ENCODE results near the gene S100A14.
"Not testable (repeated sequence)": the region's sequence is repeated elsewhere in the genome, so short reads cannot be mapped to it uniquely, and the experiment has no call there.

Gene S100A14

DNA sequence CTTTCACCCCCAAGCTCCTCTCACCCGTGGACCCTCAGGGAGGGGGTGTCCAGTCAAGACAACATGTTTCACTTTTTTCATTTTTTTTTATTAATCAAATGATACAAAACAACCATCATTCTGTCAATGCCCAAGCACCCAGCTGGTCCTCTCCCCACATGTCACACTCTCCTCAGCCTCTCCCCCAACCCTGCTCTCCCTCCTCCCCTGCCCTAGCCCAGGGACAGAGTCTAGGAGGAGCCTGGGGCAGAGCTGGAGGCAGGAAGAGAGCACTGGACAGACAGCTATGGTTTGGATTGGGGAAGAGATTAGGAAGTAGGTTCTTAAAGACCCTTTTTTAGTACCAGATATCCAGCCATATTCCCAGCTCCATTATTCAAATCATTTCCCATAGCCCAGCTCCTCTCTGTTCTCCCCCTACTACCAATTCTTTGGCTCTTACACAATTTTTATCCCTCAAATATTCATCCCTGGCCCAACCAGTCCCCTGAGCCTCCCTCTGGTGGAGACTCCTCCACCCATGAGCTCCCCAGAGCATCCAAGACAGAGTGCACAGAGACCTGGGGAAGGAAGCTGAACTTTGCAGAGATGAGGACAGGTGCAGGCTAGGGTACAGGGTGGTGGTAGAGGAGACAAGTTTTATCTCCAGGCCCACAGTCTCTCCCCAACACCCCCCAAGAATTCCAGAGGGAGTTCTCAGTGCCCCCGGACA lies 1.8 kb downstream of the S100A14 start:
- DNase-seq: no peak

DNA sequence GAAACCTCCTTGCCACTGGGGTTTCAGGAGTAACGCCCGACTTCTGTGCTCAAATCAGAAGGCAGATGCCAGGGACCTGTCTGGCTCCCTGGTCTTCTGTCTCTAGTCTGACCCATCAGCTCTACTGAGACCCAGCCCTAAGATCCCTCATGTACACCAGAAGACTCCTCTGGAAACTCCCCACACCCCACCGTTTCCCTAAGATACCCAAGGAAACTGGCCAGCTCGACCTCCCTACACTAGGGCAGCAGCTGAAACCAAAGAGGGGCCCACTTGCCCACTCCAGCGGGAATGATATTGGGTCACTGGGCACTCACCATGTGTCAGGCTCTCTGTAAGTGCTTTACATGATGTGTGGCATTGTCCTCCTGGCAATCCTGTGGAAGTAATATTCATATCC lies 2.7 kb downstream of the S100A14 start:
- DNase-seq: no peak

DNA sequence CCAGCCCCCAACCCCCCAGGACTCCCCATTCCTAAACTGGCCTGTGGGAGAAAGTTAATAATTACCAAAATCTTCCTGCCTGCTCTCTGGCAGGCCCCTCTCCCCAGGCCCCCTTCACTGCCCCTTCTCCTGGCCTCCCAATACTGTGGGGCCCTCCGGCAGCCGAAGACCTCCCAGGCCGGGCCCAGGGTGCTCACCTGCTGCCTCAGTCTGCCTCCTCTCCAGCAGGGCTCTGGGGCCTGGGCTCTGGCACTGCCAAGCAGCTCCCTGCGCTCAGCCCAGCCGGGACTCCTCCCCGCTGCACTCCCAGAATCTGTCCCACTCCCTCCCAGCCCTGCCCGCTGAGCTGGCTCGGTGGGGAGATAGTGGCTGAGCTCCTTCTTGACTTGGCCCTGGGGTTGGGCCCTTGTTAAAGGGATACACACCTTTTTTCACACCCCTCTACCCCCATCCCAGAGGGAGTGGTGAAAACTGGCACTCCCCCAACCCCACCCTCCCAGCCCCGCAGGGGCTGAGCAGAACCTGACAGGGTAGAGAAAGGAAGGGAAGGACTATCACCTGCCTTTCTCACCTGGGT lies 3.3 kb downstream of the S100A14 start, which contains the start of gene S100A16:
Gene S100A16 (minus strand): TSS at position 383 of the 577 bp plus-strand sequence. CDS start 4,986 bp downstream, outside the sequence.
- DNase-seq: no peak

DNA sequence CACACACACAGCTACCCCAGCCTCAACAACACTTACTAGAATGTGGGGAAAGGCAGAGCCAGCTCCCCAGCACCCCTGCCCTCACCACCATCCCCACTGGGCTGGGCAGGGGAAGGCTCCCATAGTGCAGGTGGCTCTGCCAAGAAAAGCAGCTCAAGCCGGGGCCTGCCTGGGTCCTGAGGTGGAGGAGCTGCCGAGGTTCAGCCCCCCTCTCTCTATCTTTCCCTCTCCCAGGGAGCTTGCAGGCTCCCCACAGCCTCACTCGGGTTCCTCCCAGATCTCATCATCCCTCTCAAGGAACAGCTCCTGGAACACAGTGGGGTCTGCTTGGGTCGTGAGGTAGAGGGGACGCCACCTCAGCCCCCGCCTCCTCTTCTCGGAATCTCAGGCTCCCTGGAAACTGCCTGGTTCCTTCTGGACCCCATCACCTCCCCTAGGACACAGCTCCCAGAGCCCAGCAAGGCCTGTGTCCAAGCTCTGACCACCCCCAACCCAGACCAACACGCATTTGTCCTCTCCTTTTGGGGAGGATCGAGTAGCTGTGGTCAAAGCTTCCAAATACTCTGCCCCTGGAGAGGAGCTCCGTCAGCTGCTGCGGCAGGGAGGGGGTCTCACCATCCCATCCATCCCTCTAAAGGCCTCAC lies 3.9 kb downstream of the S100A14 start:
- DNase-seq: no peak

DNA sequence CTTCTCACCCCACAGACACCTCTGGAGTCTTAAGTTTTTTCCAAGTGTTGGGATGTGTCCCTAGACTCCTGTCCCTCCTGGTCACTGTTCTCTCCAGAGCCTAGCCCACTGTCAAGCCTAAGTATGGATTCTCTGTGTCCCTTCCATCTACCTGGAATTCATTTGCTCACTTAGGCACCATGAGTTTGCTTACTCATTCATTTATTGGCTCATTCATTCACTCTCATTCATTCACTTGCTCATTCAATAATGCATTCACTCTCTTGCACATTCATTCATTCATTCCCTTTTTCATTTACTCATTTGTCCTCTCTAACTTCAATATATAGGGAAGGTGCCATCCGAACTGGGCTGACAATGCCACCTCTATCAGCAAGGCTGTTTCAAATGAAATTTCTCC lies 4.8 kb downstream of the S100A14 start:
- DNase-seq: no peak

DNA sequence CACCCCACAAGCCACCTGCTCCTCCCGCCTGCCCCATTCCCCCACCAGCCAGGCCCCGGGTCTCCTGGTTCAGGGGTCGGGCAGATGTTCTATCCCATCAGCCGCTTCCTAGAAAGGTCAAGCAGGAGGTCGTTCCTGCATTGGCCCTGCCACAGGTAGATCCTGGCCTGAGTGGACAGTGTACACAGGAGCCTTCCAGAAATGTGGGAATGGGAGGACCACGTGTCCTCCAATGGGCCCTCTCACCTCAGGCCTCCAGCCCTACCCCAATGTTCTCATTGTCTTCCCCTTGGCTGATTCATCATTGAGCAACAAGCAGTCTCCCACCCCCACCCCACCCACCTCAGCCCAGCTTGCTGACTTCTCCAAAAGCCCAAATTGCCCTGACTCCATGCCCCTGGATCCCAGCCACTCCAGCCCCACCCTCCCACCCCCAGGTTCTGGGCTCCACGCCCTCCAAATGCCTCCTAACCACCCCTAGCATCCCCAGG lies 5.3 kb downstream of the S100A14 start:
- no peak for DNase-seq

DNA sequence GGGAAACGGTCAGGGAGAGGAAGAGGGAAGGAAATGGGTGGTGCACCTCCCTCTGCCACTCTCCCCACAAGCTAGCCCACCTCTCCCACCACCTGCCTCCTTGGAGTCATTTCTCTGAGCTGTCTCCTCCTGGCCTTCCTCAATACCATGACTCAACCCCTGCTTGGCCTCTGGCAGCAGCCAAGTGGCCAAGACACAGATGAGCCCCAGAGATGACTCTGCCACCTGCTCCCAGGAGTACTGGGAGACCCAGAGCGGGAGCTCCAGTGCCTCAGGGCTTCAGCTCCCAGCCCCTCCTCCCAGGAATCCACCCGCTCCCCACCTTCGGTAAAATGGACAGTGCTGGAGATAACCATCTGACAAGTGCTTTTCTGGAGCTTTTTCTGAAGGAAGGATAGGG lies 5.8 kb downstream of the S100A14 start:
- DNase-seq: no peak

DNA sequence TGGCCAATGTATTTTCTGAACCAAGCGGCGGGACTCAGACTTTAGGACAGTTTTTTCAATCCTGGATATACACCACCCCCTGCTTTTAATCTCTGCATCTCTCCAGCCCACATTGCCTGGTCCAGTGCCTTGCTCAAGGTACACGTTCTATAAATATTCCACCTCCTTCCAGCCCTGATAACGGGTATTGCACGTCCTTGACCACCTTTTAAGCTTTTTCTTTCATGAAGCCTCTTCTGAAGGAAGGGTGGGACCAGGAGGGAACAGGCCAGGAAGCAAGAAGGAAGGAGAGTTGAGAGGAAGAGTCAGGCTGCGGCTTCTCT lies 6.6 kb downstream of the S100A14 start:
- DNase-seq: no peak

DNA sequence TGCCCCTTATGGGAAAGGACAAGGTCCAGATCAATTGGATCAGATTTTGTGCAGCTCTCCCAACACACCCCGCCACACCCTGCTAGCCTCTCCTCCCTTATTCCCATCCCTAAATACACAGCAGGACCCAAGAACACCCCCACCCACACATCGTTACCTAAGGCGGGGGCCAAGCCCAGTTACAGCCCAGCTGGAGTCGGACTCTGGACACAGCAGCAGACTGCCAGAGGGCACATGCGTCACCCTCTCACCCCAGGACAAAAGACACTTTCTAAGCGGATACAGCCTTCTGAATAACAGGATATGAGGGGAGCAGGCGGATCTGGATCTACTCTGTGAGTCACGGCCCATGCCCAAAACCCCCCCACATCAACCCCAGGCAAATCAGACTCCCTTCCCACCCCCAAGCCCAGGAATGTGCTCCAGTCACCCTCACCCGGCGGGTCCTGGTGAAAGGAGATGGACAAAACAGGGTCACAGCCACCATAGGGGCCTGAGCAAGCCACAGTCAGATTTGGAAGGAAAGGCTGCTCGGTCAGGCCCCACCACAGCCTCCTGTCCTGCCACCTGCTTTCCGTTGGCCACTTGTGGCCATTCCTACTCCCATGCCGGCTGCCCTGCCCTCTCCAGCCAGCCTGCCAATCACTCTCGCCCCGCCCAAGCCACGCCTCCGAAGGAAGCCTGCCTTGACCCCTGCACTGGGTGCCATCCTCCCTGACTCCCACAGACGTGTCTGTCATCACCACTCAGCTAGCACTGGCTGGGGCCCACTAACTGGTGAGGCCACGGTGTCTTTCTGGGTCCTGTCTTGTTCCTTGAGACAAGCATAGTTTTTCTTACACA lies 7.2 kb downstream of the S100A14 start:
- DNase-seq: no peak

DNA sequence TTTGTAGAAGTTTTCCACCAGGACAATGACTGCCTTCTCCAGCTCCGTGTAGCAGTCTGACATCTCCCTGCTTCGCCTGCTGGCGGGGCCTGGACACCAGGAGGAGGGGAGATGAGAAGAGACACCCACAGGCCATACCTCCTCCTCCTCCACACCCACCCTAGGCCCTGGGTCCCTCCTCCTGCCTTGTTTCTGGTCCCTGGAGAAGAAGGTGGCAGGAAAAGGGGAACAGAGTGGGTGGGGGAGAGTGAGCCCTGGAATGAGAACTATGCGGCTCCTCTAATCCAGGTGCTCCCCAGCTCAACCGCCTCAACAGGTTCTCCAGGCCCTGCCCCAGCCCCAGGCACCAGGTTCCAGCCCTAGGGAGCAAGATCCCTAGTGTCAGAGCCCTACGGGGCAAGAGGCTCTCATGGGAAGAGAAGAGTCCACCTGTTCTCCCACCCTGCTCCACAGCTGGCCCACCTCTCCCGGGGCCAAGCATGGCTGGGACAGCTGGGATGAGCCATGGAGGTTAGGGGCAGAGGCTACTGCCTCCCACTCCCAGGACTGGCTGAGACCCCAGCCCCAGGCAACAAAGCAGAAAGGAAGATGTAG lies 7.9 kb downstream of the S100A14 start:
- DNase-seq: no peak

DNA sequence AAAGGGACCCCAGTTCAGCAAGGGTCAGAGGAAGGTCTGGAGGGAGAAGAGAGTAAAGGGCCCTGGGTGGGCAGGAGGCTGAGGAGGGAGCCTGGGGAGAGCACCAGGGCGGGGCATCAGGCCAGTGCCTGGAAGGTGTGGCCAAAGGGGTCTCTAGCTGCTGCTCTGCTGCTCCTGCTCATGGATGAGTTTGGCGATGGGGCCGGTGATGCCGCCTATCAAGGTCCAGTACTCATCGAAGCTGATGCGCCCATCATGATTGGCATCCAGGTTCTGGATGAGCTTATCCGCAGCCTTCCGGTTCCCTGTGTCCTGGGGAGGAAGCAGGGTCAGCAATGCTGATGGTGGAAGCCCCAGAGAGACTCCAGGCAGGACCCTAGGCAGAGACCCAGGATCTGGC lies 8.7 kb downstream of the S100A14 start:
- no peak for DNase-seq

DNA sequence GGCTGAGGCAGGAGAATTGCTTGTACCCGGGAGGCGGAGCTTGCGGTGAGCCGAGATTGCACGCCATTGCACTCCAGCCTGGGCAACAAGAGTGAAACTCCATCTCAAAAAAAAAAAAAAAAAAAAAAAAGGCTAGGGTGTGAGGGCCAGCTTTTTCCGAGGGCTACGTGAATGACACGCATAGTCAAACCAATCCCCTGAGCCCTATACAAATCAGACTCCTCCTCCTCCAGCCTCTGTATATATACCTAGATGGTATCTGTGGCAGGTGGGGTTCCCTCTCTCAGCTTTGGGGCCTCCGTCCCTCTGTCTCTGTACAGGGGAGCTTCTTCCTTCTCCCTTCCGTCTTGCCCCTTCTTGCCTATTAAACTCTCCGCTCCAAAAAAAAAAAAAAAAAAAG lies 9.9 kb downstream of the S100A14 start:
- no peak for DNase-seq

DNA sequence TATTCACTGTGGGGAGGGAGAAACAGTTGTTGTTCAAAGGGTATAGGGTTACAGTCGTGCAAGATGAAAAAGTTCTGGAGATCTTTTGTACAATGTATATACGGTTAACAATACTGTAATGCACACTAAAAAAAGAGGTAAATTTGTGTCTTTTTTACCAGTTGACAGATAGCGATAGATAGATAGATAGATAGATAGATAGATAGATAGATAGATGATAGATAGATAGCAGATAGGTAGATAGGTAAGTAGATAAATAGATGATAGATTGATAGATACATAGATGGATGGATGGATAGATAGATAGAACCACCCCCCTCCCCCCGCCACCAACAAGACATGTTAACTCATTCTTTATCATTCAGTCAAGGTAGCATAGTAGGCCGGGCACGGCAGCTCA lies 13.4 kb downstream of the S100A14 start:
- no peak for DNase-seq

DNA sequence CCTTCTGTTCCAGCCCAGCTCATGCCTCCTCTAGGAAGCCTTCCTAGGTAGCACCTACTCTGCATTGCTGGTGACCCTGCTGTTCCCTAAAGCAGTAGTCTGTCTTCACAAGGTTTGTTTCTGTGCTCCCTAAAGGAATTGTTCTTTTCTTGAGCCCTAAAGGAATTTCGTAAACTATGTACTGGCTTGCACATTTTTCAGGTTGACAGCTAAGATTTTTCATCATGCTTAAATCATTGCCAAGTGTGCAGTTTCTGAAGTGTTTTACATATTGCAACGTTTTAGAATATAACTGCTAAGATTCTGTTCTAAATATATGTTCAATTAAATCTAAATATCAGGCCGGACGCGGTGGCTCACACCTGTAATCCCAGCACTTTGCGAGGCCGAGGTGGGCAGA lies 16.3 kb downstream of the S100A14 start:
- no peak for DNase-seq

DNA sequence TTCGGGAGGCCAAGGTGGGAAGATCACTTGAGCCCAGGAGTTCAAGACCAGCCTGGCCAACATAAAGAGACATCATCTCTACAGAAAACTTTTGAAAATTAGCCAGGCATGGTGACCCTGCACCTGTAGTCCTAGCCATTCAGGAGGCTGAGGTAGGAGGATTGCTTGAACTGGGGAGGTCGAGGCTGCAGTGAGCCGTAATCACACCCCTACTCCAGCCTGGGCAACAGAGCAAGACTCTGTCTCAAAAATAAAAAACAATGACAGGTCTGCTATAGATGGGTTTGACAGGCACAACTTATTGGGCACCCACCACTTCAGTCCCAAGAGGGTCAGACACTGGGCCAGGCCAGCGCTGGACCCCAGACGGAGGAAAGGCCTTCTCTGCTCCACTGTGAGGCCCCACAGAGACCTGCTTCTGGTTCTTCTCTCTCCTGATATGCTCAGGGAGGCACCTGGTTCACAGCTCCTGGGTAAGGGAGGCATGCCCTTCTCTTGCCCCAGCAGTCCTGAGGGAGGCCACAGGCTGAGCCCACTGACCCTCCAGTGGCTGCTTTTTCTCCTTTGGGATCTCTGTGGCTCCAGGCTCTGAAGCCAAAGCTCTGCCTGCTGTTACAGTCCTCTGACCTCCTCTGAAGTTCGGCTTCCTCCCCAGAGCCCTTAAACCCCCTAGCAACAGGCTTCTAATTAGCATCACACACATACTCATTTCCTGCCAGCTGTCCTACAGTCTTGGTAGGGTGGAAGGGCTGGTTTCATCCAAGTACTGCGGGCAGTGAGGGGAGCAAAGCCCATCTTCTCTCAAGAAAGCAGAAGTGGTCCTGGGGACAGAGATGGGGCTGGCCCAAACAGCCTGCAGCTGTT lies 17.6 kb downstream of the S100A14 start:
- DNase-seq: no peak

DNA sequence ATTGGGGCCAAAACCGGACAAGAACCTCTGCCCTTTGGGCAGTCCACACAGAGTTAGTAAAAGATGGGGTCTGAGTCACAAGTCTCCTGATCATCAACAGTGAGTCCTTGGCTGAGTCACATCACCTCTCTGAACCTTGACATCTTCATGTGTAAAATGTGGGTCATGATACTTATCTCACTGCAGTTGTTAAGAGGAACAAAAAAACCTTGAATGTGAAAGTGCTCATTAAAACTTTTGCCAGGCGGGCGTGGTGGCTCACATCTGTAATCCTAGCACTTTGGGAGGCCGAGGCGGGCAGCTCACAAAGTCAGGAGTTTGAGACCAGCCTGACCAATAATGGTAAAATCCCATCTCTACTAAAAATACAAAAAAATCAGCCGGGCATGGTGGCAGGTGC lies 18.9 kb downstream of the S100A14 start:
- no peak for DNase-seq

DNA sequence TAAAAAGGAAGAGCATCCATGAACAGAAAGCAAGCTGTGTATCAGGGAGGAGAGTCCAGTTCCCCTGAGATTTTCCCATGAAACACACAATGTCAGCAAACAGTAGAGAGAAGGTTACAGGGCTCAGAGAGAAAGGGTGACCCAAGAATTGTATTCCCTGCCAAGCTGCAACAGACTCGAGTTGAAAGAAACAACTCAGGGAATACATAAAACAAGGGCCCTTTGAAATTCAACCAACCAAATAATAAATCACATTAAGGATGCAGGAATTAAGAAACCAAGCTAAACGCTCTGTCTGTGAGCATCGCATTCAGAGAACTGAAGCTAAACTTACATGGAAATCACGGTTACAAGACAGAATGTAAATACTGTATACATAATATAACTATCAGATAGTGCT lies 23.4 kb downstream of the S100A14 start:
- no peak for DNase-seq

DNA sequence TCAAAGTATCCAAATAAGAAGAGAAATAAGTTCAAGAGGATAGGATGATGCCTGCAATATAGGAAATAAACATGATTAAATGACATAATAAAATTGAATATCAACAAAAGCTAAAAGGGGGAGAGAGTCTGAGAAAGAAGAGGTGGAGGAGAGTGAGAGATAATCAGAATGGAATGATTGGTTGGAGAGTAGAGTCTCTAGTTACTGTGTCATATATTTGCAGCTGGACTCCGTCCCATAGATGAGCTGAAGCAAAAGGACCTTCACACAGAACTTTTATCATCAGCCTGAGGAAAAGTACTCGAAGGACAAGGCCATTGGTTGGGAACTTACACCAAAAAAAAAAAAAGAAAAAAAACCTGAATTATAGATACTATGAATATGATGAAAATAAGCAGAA lies 27.6 kb downstream of the S100A14 start:
- no peak for DNase-seq

DNA sequence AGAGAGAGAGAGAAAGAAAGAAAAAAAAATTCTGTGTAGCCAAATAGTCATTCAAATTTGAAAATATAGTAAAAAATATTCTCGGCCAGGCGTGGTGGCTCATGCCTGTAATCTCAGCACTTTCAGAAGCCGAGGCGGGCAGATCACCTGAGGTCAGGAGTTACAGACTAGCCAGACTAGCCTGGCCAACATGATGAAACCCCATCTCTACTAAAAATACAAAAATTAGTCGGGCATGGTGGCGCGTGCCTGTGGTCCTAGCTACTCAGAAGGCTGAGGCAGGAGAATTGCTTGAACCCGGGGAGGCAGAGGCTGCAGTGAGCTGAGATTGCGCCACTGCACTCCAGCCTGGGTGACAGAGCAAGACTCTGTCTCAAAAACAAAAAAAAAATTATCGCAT lies 28.1 kb downstream of the S100A14 start:
- DNase-seq: not testable (repeated sequence)

DNA sequence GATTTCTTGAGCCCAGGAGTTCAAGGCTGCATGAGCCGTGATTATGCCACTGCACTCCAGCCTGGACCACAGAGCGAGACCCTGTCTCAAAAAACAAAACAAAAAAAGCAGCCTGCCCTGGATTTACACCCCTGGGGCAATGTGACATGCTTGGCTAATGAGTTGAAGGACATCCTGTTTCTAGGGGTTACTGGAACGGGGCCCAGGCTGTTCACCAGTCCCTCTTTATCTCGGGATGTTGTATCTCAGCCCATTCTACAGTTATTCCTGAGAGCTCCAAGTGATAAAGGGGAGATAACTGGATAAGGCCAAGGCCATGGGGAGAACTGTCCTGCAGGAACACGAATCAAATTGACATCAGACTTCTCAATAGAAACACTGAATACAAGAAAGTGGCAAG lies 28.8 kb downstream of the S100A14 start:
- no peak for DNase-seq

DNA sequence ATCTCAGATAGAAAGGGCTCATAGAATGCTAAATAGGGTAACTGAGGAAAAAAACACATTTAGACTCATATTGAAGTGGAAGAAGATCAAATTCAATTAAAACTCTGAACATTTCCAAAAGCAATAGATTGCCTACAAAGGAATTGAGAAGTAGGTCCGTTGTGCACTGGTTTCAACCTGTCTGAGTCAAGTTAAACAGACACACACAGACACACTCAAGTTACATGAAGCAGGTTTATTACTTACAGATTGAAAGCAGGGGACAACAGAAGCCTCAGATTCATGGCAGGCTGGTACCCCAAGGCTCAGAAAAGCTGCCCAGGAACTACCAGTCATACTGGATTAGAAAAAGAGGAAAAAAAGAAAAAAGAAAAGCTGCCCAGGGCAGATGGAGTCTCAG lies 29.8 kb downstream of the S100A14 start:
- no peak for DNase-seq

DNA sequence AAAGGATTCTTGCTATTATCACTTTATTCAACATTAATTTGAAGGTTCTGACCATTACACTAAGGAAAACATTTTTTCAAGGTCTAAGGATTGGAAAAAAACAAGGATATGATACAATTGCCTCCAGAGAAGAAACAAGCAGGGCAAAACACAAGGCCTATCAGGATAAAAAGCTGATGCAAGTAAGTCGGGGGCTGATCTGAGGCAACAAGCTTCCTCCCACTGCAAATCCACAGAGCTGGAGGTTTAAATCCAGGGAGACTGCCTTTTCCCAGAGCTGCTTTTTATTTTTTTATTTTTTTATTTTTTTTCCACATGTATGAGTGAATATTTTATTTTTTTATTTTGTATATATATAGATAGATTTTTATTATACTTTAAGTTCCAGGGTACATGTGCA lies 31.1 kb downstream of the S100A14 start:
- DNase-seq: no peak

Data from effector CD4-positive, alpha-beta T cell (primary cell).